Vagina (tissue), 2 donors: Measurements from ENCODE around the gene FOXR1. TPM values are rescaled to one million over a fixed set of nuclear protein-coding genes. Genes with fewer than 3 reads are reported as not detected.
"Not testable (repeated sequence)": the region's sequence is repeated elsewhere in the genome, so short reads cannot be mapped to it uniquely, and the experiment has no call there.

Source experiments
- DNase-seq, 2 donors: peaks; one replicate each; pipeline ENCODE4 v3.0.0-alpha.2; 2017; ENCODE audit errors: extremely low spot score in 2 of 2
- H3K27ac ChIP-seq: fragments of 200-600 bp; sonication (generic); one replicate; pipeline ENCODE4 v1.5.1; 2019
- H3K27me3 ChIP-seq: fragments of 200-600 bp; sonication (generic); one replicate; pipeline ENCODE4 v1.5.1; 2019
- H3K36me3 ChIP-seq, 2 donors: fragments of 200-600 bp; sonication (generic); one replicate each; pipeline ENCODE4 v1.5.1; 2017 to 2019
- H3K4me1 ChIP-seq: fragments of 200-600 bp; sonication (generic); one replicate; pipeline ENCODE4 v1.5.1; 2019
- H3K4me3 ChIP-seq, 2 donors: fragments of 200-600 bp; sonication (generic); 1 replicate in 1 of 2; 2 replicates in 1 of 2; pipeline ENCODE4 v1.5.1; 2016 to 2019
- H3K9me3 ChIP-seq: fragments of 200-600 bp; sonication (generic); one replicate; pipeline ENCODE4 v1.5.1; 2019
- CTCF ChIP-seq, 3 experiments: fragments of 450-650 bp in 2 of 3; fragments of 200-600 bp in 1 of 3; sonication (generic) in 1 of 3; IDR thresholded peaks; one replicate each; pipeline ENCODE4 v1.5.1; 2017 to 2019; ENCODE audit warnings: antibody characterized with exemption in 3 of 3, mild to moderate bottlenecking in 2 of 3, moderate library complexity in 2 of 3
- POLR2A ChIP-seq, 2 donors: fragments of 450-650 bp; IDR thresholded peaks; one replicate each; pipeline ENCODE4 v1.6.1; 2017; ENCODE audit warnings: antibody characterized with exemption in 2 of 2, mild to moderate bottlenecking in 2 of 2, moderate library complexity in 2 of 2
- POLR2AphosphoS5 ChIP-seq, 2 donors: sonication (generic); formaldehyde crosslinking; IDR thresholded peaks; one replicate each; pipeline ENCODE4 v1.9.0; 2017; ENCODE audit warnings: antibody characterized with exemption in 2 of 2, mild to moderate bottlenecking in 2 of 2, low read depth in 1 of 2; ENCODE audit not compliant: insufficient read depth in 1 of 2
- intact Hi-C: fragments of 100-400 bp; cut with DNase I; formaldehyde crosslinking; loops from one replicate; pipeline ENCODE4 v1.15.1; 2023
- total RNA-seq: library from RNA; depleted of rRNA; stranded (reverse); fragments of >200 nt; gene quantifications from one replicate; pipeline ENCODE4 v1.2.3, GENCODE V29; 2016

The FOXR1 gene
- total RNA-seq, 1 donor from 2014 or later, result not detected

GRCh38 chr11:118973985-118974384 is 2.4 kb downstream of the FOXR1 start:
- Histone ChIP-seq H3K36me3 (no peaks in the 10 kb centered on the region), H3K4me1 (no peaks in the 10 kb centered on the region), H3K9me3 (no peaks in the 10 kb centered on the region), H3K27ac (no peak overlapping the region), H3K4me3 (no peak overlapping the region), H3K27me3 (no peaks in the 10 kb centered on the region)
- no peak for TF ChIP-seq CTCF (IDR thresholded peaks at IDR 0.05)
- TF ChIP-seq POLR2AphosphoS5 (IDR thresholded peaks at IDR 0.05; ENCODE audit: insufficient read depth in 1 of 2, low read depth in 1 of 2), result no peak
- TF ChIP-seq POLR2A (IDR thresholded peaks at IDR 0.05), result no peak
- no peak for DNase-seq
- intact Hi-C loops, result no loop called here

GRCh38 chr11:118975771-118976709 is 4.5 kb downstream of the FOXR1 start:
- intact Hi-C loops, result no loop called here
- Histone ChIP-seq H3K9me3 (no peaks in the 10 kb centered on the region), H3K4me3 (no peak overlapping the region), H3K27ac (no peak overlapping the region), H3K4me1 (no peaks in the 10 kb centered on the region), H3K36me3 (no peaks in the 10 kb centered on the region), H3K27me3 (no peaks in the 10 kb centered on the region)
- no peak for DNase-seq
- no peak for TF ChIP-seq POLR2A (IDR thresholded peaks at IDR 0.05)
- TF ChIP-seq POLR2AphosphoS5 (IDR thresholded peaks at IDR 0.05; ENCODE audit: insufficient read depth in 1 of 2, low read depth in 1 of 2), result no peak
- TF ChIP-seq CTCF (IDR thresholded peaks at IDR 0.05), result no peak

GRCh38 chr11:118979434-118979833 is 7.9 kb downstream of the FOXR1 start:
- no peak for DNase-seq
- H3K4me1 ChIP-seq, result no peaks in the 10 kb centered on the region
- no peak for TF ChIP-seq CTCF (IDR thresholded peaks at IDR 0.05)
- TF ChIP-seq POLR2AphosphoS5 (IDR thresholded peaks at IDR 0.05; ENCODE audit: insufficient read depth in 1 of 2, low read depth in 1 of 2), result no peak
- TF ChIP-seq POLR2A (IDR thresholded peaks at IDR 0.05), result no peak
- intact Hi-C loops, result no loop called here
- H3K36me3 ChIP-seq, result no peaks in the 10 kb centered on the region
- no peak overlapping the region for H3K4me3 ChIP-seq
- H3K27me3 ChIP-seq, result no peaks in the 10 kb centered on the region
- no peak overlapping the region for H3K27ac ChIP-seq
- no peaks in the 10 kb centered on the region for H3K9me3 ChIP-seq

- TF ChIP-seq CTCF (IDR thresholded peaks at IDR 0.05) (no peak), POLR2A (IDR thresholded peaks at IDR 0.05) (no peak), POLR2AphosphoS5 (IDR thresholded peaks at IDR 0.05; ENCODE audit: insufficient read depth in 1 of 2, low read depth in 1 of 2) (no peak)
- H3K27ac ChIP-seq, result no peak overlapping the region
- intact Hi-C loops, result no loop called here
- H3K9me3 ChIP-seq, result no peaks in the 10 kb centered on the region
- no peaks in the 10 kb centered on the region for H3K4me1 ChIP-seq
- DNase-seq, result no peak
- H3K36me3 ChIP-seq, result no peaks in the 10 kb centered on the region
- no peak overlapping the region for H3K4me3 ChIP-seq
- H3K27me3 ChIP-seq, result no peaks in the 10 kb centered on the region
These were observed 8.8 kb downstream of the FOXR1 start for GRCh38 chr11:118980191-118980881.

- intact Hi-C loops, result not testable (repeated sequence)
These were observed 12.8 kb downstream of the FOXR1 start for GRCh38 chr11:118984337-118984736.

More at GRCh38 chr11:118984337-118984736, 12.8 kb downstream of the FOXR1 start:
- H3K4me1 ChIP-seq, H3K4me3 ChIP-seq, DNase-seq, H3K36me3 ChIP-seq, H3K27ac ChIP-seq, H3K27me3 ChIP-seq, H3K9me3 ChIP-seq: not testable (repeated sequence)
